ENCODE data around the gene ITPR2.

GRCh38 chr12:26627335-26627734 is 205.7 kb downstream of the ITPR2 start:
- TF ChIP-seq CTCF (IDR thresholded peaks at IDR 0.05; ENCODE audit: low read length): no peak
- TF ChIP-seq EZH2 (optimal IDR thresholded peaks at IDR 0.05; ENCODE audit: low read depth, low read length): no peak
- no peak for TF ChIP-seq EZH2phosphoT487 (IDR thresholded peaks at IDR 0.05; ENCODE audit: low read length)

Data from MM.1S (cell line).